Tibial nerve (tissue), 4 donors: ENCODE results near the gene RNPEPL1. TPM values are rescaled to one million over a fixed set of nuclear protein-coding genes. Genes with fewer than 3 reads are reported as not detected.

Source experiments
- DNase-seq, 2 donors: peaks; one replicate each; pipeline ENCODE4 v3.0.0-alpha.2; 2019; ENCODE audit warnings: low spot score in 2 of 2
- H3K27ac ChIP-seq, 4 donors: fragments of 200-600 bp; sonication (generic) in 3 of 4; one replicate each; pipeline ENCODE4 v1.5.1; 2017 to 2019; ENCODE audit warnings: mild to moderate bottlenecking in 1 of 4
- H3K27me3 ChIP-seq, 2 donors: fragments of 200-600 bp; sonication (generic) in 1 of 2; one replicate each; pipeline versions ENCODE4 v1.5.1 to v1.6.0; 2017 to 2019
- H3K36me3 ChIP-seq, 3 donors: fragments of 200-600 bp; sonication (generic); one replicate each; pipeline ENCODE4 v1.5.1; 2018 to 2019
- H3K4me1 ChIP-seq, 4 donors: fragments of 200-600 bp; sonication (generic) in 3 of 4; one replicate each; pipeline ENCODE4 v1.5.1; 2017 to 2019
- H3K4me3 ChIP-seq, 4 donors: fragments of 200-600 bp; sonication (generic) in 3 of 4; one replicate each; pipeline ENCODE4 v1.5.1; 2017 to 2019; ENCODE audit warnings: mild to moderate bottlenecking in 1 of 4, moderate library complexity in 1 of 4
- H3K9me3 ChIP-seq, 4 donors: fragments of 200-600 bp; sonication (generic) in 3 of 4; one replicate each; pipeline ENCODE4 v1.5.1; 2017 to 2019
- CTCF ChIP-seq, 5 experiments: fragments of 200-600 bp in 3 of 5; fragments of 450-650 bp in 2 of 5; sonication (generic) in 3 of 5; IDR thresholded peaks; one replicate each; pipeline ENCODE4 v1.5.1; 2016 to 2019; ENCODE audit warnings: antibody characterized with exemption in 5 of 5, mild to moderate bottlenecking in 3 of 5, moderate library complexity in 2 of 5
- EP300 ChIP-seq, 2 donors: sonication (generic); formaldehyde crosslinking; IDR thresholded peaks; one replicate each; pipeline ENCODE4 v1.6.1; 2017; ENCODE audit warnings: antibody characterized with exemption in 2 of 2, mild to moderate bottlenecking in 1 of 2
- POLR2A ChIP-seq, 2 donors: fragments of 450-650 bp; IDR thresholded peaks; one replicate each; pipeline ENCODE4 v1.6.1; 2017; ENCODE audit warnings: antibody characterized with exemption in 2 of 2, mild to moderate bottlenecking in 2 of 2, moderate library complexity in 2 of 2
- WGBS, 2 donors: methylation state at CpG; one replicate each; pipeline ENCODE4 v1.1.5; 2018; 5-methylcytosine and 5-hydroxymethylcytosine counted together
- total RNA-seq, 4 donors: library from RNA; depleted of rRNA; stranded (reverse); fragments of >200 nt; gene quantifications; one replicate each; pipeline ENCODE4 v1.1.0, GENCODE V29; 2016

RNPEPL1 gene
- total RNA-seq, 4 donors from 2014 or later, result 55.3 to 90.6 (median 64.0) TPM

- no peak for TF ChIP-seq POLR2A (IDR thresholded peaks at IDR 0.05)
- TF ChIP-seq CTCF (IDR thresholded peaks at IDR 0.05), result peak; percentile 55 to 79 (median 72)
- peak in 1 of 2 donors; percentile 36 for TF ChIP-seq EP300 (IDR thresholded peaks at IDR 0.05)
- no peaks in the 10 kb centered on the region for H3K27me3 ChIP-seq
- no peaks in the 10 kb centered on the region for H3K9me3 ChIP-seq
- peak; percentile 42 to 74 for DNase-seq
- H3K27ac ChIP-seq, result peak overlapping the region in 2 of 4 donors; percentile 54 to 69
- 32 to 34% methylated on average over 9 to 11 of the region's 11 CpGs for WGBS, 2 donors
- peaks cover 0 to 14% (median 3%) of the 10 kb centered on the region in 4 donors for H3K4me1 ChIP-seq
- no peak overlapping the region for H3K4me3 ChIP-seq
- peaks cover 0 to 35% (median 0%) of the 10 kb centered on the region in 3 donors for H3K36me3 ChIP-seq
Measured at GRCh38 chr2:240604291-240604938, 36.1 kb downstream of the RNPEPL1 start.

DNA sequence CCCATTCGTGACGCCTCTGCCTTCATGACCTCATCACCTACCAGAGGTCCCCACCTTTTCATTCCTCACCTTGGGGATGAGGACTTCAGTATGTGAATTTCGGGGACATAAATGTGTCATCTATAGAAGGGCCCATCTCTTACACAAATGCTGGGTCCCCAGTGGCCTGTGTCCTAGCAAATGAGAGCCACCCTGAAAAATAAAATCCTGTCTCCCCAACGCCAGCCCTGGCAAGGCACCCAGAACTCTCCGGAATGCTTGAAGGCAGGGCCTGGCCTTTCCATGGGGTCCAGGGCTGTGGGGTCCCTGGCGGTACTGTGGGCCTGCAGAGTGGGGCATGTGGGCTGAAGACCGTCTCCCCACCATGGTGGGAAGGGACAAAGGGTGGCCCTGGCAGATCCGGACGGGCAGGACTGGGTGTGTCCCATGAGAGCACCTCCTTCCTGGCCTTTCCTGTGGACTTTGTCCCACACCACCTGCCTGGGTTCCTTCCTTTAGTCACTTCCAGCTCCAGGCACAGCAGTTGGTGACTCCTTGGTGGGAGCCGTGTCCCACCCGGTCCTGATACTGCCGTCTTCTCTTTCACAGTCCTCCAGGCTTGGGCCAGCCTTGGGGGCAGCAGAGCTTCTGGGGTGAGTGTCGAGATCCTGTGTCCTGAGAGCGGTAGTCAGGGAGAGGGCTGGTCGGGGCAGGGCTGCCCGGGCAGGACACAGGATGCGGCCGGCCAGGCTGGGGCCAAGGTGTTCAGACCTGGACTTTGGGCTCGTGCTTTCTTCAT is 36.8 kb downstream of the RNPEPL1 start:
- H3K9me3 ChIP-seq, result no peaks in the 10 kb centered on the region
- peak overlapping the region in 2 of 4 donors; percentile 54 to 69 for H3K27ac ChIP-seq
- H3K4me3 ChIP-seq, result no peak overlapping the region
- WGBS, 2 donors, result 89% methylated on average over 16 to 19 of the region's 19 CpGs
- H3K36me3 ChIP-seq, result peaks cover 0 to 28% (median 0%) of the 10 kb centered on the region in 3 donors
- H3K4me1 ChIP-seq, result peaks cover 0 to 14% (median 3%) of the 10 kb centered on the region in 4 donors
- DNase-seq, result no peak
- no peaks in the 10 kb centered on the region for H3K27me3 ChIP-seq
- TF ChIP-seq POLR2A (IDR thresholded peaks at IDR 0.05), result no peak
- TF ChIP-seq EP300 (IDR thresholded peaks at IDR 0.05), result no peak
- no peak for TF ChIP-seq CTCF (IDR thresholded peaks at IDR 0.05)

- Histone ChIP-seq H3K4me3 (peak overlapping the region in 1 of 4 donors; percentile 16), H3K4me1 (peaks cover 0 to 14% (median 3%) of the 10 kb centered on the region in 4 donors), H3K27ac (peak overlapping the region in 1 of 4 donors; percentile 69), H3K27me3 (no peaks in the 10 kb centered on the region), H3K36me3 (peaks cover 0 to 18% (median 0%) of the 10 kb centered on the region in 3 donors), H3K9me3 (no peaks in the 10 kb centered on the region)
- WGBS, 2 donors, result 82 to 93% methylated on average over 10 to 12 of the region's 12 CpGs
- TF ChIP-seq POLR2A (IDR thresholded peaks at IDR 0.05) (no peak), EP300 (IDR thresholded peaks at IDR 0.05) (no peak), CTCF (IDR thresholded peaks at IDR 0.05) (no peak)
- no peak for DNase-seq
Measured at GRCh38 chr2:240605867-240606743, 37.8 kb downstream of the RNPEPL1 start.

- 87 to 89% methylated on average over 10 of the region's 10 CpGs for WGBS, 2 donors
- DNase-seq, result peak in 1 of 2 donors; percentile 0
- Histone ChIP-seq H3K4me3 (no peak overlapping the region), H3K9me3 (no peaks in the 10 kb centered on the region), H3K4me1 (peaks cover 0 to 5% (median 0%) of the 10 kb centered on the region in 4 donors), H3K27ac (no peak overlapping the region), H3K27me3 (no peaks in the 10 kb centered on the region), H3K36me3 (no peaks in the 10 kb centered on the region)
- TF ChIP-seq POLR2A (IDR thresholded peaks at IDR 0.05) (no peak), CTCF (IDR thresholded peaks at IDR 0.05) (no peak), EP300 (IDR thresholded peaks at IDR 0.05) (no peak)
Measured at GRCh38 chr2:240611601-240612210, 43.4 kb downstream of the RNPEPL1 start.
